GM12874 (cell line): Measurements from ENCODE around the gene KRT33B.

Experiments
- TF ChIP-seq, protein P1 (sequence below): IDR thresholded peaks from 2 replicates; pipeline ENCODE4 v1.5.1; 2011; ENCODE audit warnings: low read depth, mild to moderate bottlenecking, control low read depth, low read length, moderate library complexity; ENCODE audit not compliant: insufficient read depth

The KRT33B gene

DNA sequence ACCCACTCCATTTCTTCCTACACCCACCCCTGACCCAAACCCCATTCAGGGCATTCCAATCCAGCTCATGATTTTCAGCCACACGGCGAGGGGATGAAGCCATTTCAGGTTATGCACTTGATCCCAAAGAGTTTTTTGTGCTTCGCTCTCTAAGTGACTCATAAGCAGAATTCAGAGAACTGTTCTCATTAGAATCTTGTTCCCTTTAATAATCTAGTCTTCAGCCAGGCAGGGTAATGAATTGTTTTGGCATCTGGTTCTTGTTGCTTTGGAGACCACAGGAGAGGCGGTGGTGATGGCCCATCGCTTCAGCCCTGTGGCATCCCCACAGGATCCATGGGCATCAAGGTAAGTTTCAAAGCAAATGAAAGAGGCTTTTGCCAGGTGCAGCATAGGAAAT lies 32.5 kb upstream of the KRT33B start:
- TF ChIP-seq, protein P1, sequence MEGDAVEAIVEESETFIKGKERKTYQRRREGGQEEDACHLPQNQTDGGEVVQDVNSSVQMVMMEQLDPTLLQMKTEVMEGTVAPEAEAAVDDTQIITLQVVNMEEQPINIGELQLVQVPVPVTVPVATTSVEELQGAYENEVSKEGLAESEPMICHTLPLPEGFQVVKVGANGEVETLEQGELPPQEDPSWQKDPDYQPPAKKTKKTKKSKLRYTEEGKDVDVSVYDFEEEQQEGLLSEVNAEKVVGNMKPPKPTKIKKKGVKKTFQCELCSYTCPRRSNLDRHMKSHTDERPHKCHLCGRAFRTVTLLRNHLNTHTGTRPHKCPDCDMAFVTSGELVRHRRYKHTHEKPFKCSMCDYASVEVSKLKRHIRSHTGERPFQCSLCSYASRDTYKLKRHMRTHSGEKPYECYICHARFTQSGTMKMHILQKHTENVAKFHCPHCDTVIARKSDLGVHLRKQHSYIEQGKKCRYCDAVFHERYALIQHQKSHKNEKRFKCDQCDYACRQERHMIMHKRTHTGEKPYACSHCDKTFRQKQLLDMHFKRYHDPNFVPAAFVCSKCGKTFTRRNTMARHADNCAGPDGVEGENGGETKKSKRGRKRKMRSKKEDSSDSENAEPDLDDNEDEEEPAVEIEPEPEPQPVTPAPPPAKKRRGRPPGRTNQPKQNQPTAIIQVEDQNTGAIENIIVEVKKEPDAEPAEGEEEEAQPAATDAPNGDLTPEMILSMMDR: no peak

DNA sequence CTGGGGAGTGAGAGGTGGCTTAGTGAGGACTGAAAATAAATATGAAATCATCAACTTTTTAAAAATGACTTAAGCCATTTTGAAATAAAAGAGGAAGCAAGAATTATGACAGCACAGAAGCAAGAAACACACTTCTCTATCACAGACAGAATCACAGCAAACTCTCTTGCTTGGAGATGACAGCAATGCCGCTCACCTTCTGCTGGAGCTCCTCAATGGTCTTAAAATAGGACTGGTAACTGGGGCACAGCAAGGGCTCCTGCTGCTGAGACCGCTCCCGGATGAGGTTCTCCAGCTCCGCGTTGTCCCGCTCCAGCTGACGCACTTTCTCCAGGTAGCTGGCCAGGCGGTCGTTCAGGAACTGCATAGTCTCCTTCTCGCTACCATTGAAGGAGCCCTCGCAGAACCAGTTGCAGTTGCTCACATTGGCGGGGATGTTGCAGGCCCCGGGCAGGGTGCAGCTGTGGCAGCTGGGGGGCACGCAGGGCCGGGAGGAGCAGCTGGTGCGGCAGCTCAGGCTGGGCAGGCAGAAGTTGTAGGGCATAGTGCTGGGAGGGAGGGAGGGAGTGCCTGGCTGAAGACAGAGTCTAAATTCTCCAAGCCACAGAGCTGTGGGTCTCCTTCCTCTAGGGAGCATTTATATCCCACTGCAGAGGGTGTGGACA lies 27.5 kb upstream of the KRT33B start, which contains the start of gene KRT31:
Gene KRT31, minus strand, starts transcription at position 613 of the 665 bp plus-strand sequence. Its CDS starts 69 bp downstream, at position 544.
- TF ChIP-seq, protein P1: no peak

DNA sequence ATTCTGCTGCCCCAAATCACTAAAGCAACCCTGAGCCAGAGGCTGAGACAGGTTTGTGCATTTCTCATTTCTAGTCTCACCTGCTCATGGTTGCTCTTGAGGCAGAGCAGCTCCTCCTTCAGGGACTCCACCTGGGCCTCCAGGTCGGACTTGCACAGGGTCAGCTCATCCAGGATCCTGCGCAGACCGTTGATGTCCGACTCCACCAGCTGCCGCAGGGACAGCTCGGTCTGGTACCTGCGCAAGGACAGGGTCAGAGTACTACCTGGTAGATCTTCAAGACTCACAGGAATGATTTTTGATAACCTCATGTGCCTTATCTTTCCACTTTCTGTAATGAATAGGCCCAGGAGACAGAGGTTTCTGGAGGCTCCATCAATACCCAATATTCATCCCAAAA lies 26.7 kb upstream of the KRT33B start:
- TF ChIP-seq, protein P1: no peak

DNA sequence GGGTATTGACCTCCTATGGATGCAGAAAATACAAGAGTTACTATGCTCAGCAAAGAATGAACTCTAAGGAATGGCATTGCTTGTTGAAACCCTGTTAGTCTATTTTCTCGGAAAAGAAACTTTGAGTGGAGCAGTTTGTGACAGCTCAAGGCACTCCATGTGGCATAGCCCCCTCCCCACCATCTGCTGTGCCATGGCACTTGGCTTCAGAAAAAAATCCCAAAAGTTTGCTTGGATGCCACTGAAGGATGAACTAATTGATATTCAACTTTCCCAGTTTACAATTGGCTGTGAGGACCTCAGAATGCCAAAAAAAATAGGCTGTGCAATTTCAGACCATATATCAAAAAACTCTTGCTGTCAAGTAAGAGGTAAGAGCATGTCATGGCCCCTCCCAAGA lies 26.0 kb upstream of the KRT33B start:
- TF ChIP-seq, protein P1: no peak

DNA sequence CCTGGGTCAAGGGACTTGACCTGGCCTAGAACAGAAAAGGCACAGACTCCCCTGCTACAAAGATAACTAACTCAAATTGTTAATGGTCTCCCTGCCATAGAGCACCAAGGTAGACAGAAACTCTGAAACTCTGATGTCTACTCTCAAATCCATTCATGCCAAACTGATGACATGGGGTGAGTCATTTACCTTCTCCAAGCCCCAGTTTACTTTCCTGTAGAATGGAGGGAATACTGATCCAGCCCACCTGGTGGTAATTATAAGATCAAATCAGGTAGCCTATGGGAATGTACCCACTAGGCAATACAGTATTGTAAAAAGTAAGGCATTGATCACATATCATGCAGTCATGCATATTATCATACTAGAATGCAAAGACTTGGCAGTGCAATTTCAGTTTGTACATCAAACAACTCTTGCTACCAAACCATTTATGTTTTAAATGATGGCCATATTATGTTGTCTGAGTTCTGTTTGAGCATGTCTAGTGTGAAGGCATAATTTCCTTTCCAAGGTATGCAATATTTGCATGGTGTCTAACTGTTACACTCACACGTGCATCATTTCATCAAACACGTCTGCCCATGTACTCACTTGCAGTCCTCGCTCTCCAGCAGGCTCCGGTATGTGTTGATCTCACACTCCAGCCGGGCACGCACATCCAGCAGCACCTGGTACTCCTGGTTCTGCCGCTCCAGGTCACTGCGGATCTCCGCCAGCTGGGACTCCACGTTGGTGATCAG lies 24.8 kb upstream of the KRT33B start:
- TF ChIP-seq, protein P1: no peak

DNA sequence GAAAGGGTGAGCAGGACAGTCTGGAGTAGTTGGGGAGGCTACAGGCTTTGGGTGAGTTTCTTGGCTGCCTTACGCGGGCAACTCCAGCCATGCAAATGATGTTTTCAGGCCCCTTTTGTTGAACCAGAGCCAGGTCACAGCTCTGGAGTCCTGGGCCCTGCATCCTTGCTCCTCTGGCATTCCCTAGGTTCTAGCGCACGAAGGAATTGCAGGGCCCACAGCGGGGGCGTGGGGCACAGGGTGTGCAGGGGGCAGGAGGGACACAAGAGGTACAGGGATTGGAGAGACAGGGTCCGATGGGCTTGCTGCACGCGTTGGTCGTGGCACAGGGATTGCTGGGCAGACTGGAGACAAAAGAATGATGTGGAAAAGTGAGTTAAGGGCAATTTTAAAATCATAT lies 24.2 kb upstream of the KRT33B start:
- TF ChIP-seq, protein P1: no peak

DNA sequence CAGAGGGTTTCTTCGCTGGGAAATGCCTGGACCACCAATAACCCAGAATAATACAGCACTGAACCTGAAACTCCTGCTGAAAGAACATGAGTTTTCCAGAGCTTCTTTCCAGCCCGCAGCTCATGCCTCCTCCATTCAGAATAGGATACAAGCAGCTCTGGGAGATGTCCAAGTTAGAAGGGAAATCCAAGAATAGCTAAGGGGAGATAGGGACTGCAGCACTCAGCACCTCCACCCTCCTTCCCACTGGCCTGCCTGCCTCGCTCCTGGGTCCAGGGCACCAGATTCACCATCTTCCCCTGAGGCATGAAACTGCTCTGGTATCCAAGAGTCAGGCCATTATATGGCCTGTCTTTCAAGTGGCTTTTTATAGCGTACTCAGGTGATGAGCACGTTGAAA lies 23.7 kb upstream of the KRT33B start:
- TF ChIP-seq, protein P1: no peak
